ENCODE measurements around the gene HEPACAM2.

The HEPACAM2 gene

DNA sequence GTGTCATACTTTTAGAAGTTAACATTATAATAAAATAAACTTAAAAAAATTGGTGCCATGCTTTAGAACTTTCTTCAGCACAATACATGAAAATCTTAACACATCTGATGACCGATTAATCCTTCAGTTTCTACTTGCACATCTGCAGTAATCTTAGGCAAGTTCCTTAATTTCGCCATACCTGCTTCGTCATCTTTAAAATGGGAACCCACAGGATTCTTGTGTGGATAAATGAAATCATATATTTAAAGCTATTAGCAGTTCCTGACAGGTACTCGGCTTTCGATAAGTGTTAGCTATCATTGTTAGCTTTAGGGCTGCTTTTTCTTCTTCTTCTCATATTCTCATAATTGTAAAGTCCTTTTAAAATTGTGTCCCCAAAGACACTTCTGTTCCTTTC lies 5.0 kb upstream of the HEPACAM2 start:
- TF ChIP-seq, protein P1, sequence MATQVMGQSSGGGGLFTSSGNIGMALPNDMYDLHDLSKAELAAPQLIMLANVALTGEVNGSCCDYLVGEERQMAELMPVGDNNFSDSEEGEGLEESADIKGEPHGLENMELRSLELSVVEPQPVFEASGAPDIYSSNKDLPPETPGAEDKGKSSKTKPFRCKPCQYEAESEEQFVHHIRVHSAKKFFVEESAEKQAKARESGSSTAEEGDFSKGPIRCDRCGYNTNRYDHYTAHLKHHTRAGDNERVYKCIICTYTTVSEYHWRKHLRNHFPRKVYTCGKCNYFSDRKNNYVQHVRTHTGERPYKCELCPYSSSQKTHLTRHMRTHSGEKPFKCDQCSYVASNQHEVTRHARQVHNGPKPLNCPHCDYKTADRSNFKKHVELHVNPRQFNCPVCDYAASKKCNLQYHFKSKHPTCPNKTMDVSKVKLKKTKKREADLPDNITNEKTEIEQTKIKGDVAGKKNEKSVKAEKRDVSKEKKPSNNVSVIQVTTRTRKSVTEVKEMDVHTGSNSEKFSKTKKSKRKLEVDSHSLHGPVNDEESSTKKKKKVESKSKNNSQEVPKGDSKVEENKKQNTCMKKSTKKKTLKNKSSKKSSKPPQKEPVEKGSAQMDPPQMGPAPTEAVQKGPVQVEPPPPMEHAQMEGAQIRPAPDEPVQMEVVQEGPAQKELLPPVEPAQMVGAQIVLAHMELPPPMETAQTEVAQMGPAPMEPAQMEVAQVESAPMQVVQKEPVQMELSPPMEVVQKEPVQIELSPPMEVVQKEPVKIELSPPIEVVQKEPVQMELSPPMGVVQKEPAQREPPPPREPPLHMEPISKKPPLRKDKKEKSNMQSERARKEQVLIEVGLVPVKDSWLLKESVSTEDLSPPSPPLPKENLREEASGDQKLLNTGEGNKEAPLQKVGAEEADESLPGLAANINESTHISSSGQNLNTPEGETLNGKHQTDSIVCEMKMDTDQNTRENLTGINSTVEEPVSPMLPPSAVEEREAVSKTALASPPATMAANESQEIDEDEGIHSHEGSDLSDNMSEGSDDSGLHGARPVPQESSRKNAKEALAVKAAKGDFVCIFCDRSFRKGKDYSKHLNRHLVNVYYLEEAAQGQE (IDR thresholded peaks at IDR 0.05; ENCODE audit: insufficient read depth in 1 of 2, low read depth in 2 of 2, low read length in 2 of 2), result no peak
- TF ChIP-seq FOXP2 (optimal IDR thresholded peaks at IDR 0.05; ENCODE audit: borderline replicate concordance, extremely low read depth, extremely low read length, insufficient read depth) (no peak), SIN3A (IDR thresholded peaks at IDR 0.05; ENCODE audit: borderline replicate concordance, insufficient read depth, low read length) (no peak), POLR2AphosphoS5 (IDR thresholded peaks at IDR 0.05; ENCODE audit: low read depth, low read length) (no peak), TAF1 (IDR thresholded peaks at IDR 0.05; ENCODE audit: borderline replicate concordance, insufficient read depth, low read length) (no peak)

DNA sequence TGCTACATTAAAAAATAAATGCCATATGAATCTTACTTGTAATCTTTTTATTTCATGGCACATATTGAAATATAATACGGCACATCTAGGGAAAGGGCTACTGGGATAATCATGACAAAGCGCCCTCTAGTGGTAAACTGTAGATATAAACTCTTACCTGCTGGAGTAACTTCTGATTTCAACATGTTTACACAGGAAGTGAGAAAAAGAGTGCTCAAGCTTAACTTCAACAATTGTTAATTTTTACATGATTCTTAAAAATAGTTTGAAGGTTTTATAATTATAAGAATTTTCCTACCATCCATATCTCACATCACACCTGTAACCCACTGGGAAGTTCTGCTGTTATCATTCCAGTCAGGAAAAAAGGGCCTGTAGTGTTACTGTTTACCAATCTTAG lies 2.0 kb upstream of the HEPACAM2 start:
- TF ChIP-seq SIN3A (IDR thresholded peaks at IDR 0.05; ENCODE audit: borderline replicate concordance, insufficient read depth, low read length) (no peak), FOXP2 (optimal IDR thresholded peaks at IDR 0.05; ENCODE audit: borderline replicate concordance, extremely low read depth, extremely low read length, insufficient read depth) (no peak), TAF1 (IDR thresholded peaks at IDR 0.05; ENCODE audit: borderline replicate concordance, insufficient read depth, low read length) (no peak), POLR2AphosphoS5 (IDR thresholded peaks at IDR 0.05; ENCODE audit: low read depth, low read length) (no peak)
- TF ChIP-seq, protein P1 (IDR thresholded peaks at IDR 0.05; ENCODE audit: insufficient read depth in 1 of 2, low read depth in 2 of 2, low read length in 2 of 2), result no peak

DNA sequence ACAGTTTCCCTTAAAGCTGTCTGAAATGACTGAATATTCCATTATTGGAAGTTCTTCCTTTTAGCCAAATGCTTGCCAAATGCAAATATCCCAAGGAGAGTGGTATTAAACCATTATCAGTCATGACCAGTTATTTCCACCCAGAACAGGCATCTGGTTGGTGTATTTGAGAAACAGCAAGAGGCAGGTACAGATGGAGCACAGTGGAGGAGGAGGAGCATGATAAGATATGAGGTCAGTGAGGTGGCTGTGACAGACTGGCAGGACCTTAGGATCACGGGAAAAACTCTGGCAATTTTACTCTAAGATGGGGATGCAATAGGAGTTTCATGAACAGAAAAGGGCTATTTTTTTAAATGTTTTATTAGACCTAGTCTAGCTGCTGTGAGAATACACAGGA lies 6.4 kb downstream of the HEPACAM2 start:
- no peak for TF ChIP-seq TAF1 (IDR thresholded peaks at IDR 0.05; ENCODE audit: borderline replicate concordance, insufficient read depth, low read length)
- no peak for TF ChIP-seq SIN3A (IDR thresholded peaks at IDR 0.05; ENCODE audit: borderline replicate concordance, insufficient read depth, low read length)
- TF ChIP-seq, protein P1 (IDR thresholded peaks at IDR 0.05; ENCODE audit: insufficient read depth in 1 of 2, low read depth in 2 of 2, low read length in 2 of 2), result no peak
- no peak for TF ChIP-seq POLR2AphosphoS5 (IDR thresholded peaks at IDR 0.05; ENCODE audit: low read depth, low read length)
- no peak for TF ChIP-seq FOXP2 (optimal IDR thresholded peaks at IDR 0.05; ENCODE audit: borderline replicate concordance, extremely low read depth, extremely low read length, insufficient read depth)

DNA sequence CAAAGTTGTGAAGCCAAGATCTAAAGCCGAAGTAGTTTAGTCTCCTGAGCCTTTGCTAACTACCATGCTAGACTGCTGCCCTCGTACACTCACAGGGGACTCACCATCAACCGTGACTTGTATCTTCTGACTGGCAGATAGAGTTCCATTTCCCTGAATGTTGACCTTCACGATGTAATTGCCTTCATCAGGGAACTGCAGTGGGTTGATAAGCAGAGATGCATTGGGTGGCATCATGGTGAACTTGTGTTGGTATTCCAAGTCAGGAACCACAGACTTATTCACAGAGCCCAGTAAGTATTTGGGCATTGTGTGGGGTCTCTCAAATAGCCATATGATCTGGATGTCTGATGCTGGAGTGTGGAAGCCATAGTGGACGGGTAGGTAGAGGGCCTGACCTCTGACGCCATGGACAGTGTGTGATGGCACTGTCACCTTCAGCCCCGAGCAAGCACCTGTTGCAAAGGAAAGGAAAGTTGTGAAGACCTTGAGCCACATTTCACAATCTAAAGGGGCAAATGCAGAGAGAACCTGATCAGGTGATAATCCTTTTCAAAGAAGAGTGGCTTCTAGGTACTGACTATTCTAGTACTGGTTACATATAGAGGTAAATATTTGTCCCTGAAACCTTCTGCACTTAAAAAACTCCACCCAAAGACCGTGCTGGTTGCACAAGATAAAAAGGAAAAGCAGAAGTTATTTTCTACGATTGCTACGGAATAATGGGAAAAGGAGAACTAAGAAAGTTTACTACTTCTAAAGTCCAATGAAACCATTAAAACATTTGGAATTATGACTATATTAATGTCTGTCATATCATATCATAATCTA lies 7.1 kb downstream of the HEPACAM2 start:
- TF ChIP-seq, protein P1 (IDR thresholded peaks at IDR 0.05; ENCODE audit: insufficient read depth in 1 of 2, low read depth in 2 of 2, low read length in 2 of 2), result no peak
- TF ChIP-seq TAF1 (IDR thresholded peaks at IDR 0.05; ENCODE audit: borderline replicate concordance, insufficient read depth, low read length) (no peak), SIN3A (IDR thresholded peaks at IDR 0.05; ENCODE audit: borderline replicate concordance, insufficient read depth, low read length) (no peak), POLR2AphosphoS5 (IDR thresholded peaks at IDR 0.05; ENCODE audit: low read depth, low read length) (no peak), FOXP2 (optimal IDR thresholded peaks at IDR 0.05; ENCODE audit: borderline replicate concordance, extremely low read depth, extremely low read length, insufficient read depth) (no peak)

All from PFSK-1 (cell line).